HEK293 (cell line): ENCODE data around the gene OPCML.

ENCODE experiments used
- CTCF ChIA-PET: fragments of 350-600 bp; formaldehyde crosslinking; extraction: SDS; loops from one replicate; lab custom pipeline; 2021; ENCODE audit warnings: antibody characterized with exemption; lab: Yijun Ruan, JAX
- POLR2A ChIA-PET: fragments of 300-600 bp; formaldehyde crosslinking; extraction: SDS; loops from one replicate; lab custom pipeline; 2020; ENCODE audit warnings: antibody characterized with exemption, inconsistent platforms; lab: Yijun Ruan, JAX
- H3K27ac ChIP-seq: fragments of 200-500 bp; sonication (Bioruptor generic); 2 replicates; pipeline ENCODE4 v1.5.1; 2014; ENCODE audit warnings: low read depth, low read length, control low read depth, inconsistent platforms; ENCODE audit errors: extremely low read depth
- H3K36me3 ChIP-seq, 2 experiments: fragments of 200-500 bp in 1 of 2; sonication (Bioruptor generic) in 1 of 2; 1 replicate in 1 of 2; 2 replicates in 1 of 2; pipeline ENCODE4 v1.5.1; 2014 to 2017; ENCODE audit warnings: inconsistent platforms in 2 of 2, low read length in 2 of 2; ENCODE audit not compliant: control insufficient read depth in 2 of 2, insufficient read depth in 1 of 2
- H3K4me1 ChIP-seq: fragments of 200-500 bp; sonication (Bioruptor generic); 2 replicates; pipeline ENCODE4 v1.5.1; 2014; ENCODE audit warnings: mild to moderate bottlenecking, low read length, inconsistent platforms; ENCODE audit not compliant: control insufficient read depth, insufficient read depth
- H3K4me3 ChIP-seq: 2 replicates; pipeline ENCODE4 v1.5.1; 2011; ENCODE audit warnings: low read depth, mild to moderate bottlenecking, control low read depth, low read length, moderate library complexity
- H3K9me3 ChIP-seq: fragments of 200-500 bp; sonication (Bioruptor generic); 2 replicates; pipeline ENCODE4 v1.5.1; 2014; ENCODE audit warnings: low read depth, low read length, inconsistent platforms; ENCODE audit not compliant: control insufficient read depth, insufficient read depth
- EGR2 ChIP-seq: fragments of 450-650 bp; formaldehyde crosslinking; IDR thresholded peaks from 2 replicates; pipeline ENCODE4 v1.5.1; 2016; ENCODE audit warnings: low read depth, missing biosample characterization, missing genetic modification characterization
- TCF7L2 ChIP-seq: IDR thresholded peaks from 2 replicates; pipeline ENCODE4 v1.6.1; 2011; ENCODE audit warnings: low read depth, mild to moderate bottlenecking, inconsistent platforms, low read length, moderate library complexity, borderline replicate concordance
- ZBTB48 ChIP-seq: fragments of 450-650 bp; formaldehyde crosslinking; IDR thresholded peaks from 2 replicates; pipeline ENCODE4 v1.5.1; 2016; ENCODE audit warnings: missing biosample characterization, missing genetic modification characterization
- ZBTB7A ChIP-seq: fragments of 450-650 bp; formaldehyde crosslinking; IDR thresholded peaks from 2 replicates; pipeline ENCODE4 v1.5.1; 2016; ENCODE audit warnings: low read depth, missing biosample characterization, missing genetic modification characterization
- ZEB2 ChIP-seq: fragments of 450-650 bp; formaldehyde crosslinking; IDR thresholded peaks from 2 replicates; pipeline ENCODE4 v1.5.1; 2016; ENCODE audit warnings: missing biosample characterization, missing genetic modification characterization
- ZNF10 ChIP-seq: fragments of 450-650 bp; formaldehyde crosslinking; IDR thresholded peaks from 2 replicates; pipeline ENCODE4 v1.5.1; 2017; ENCODE audit warnings: missing biosample characterization, missing genetic modification characterization
- ZNF114 ChIP-seq: fragments of 450-650 bp; formaldehyde crosslinking; IDR thresholded peaks from 2 replicates; pipeline ENCODE4 v1.5.0; 2017; ENCODE audit warnings: missing biosample characterization, missing genetic modification characterization
- ZNF121 ChIP-seq: fragments of 450-650 bp; formaldehyde crosslinking; IDR thresholded peaks from 2 replicates; pipeline ENCODE4 v1.5.1; 2016; ENCODE audit warnings: missing biosample characterization, missing genetic modification characterization
- ZNF16 ChIP-seq: fragments of 450-650 bp; formaldehyde crosslinking; IDR thresholded peaks from 2 replicates; pipeline ENCODE4 v1.5.1; 2016; ENCODE audit warnings: low read depth, missing biosample characterization, missing genetic modification characterization
- ZNF174 ChIP-seq: fragments of 450-650 bp; formaldehyde crosslinking; IDR thresholded peaks from 2 replicates; pipeline ENCODE4 v1.5.0; 2017; ENCODE audit warnings: missing biosample characterization, mild to moderate bottlenecking, missing genetic modification characterization
- ZNF223 ChIP-seq: fragments of 450-650 bp; formaldehyde crosslinking; IDR thresholded peaks from 2 replicates; pipeline ENCODE4 v1.5.1; 2016; ENCODE audit warnings: missing biosample characterization, missing genetic modification characterization
- ZNF274 ChIP-seq, 2 experiments: fragments of 200-500 bp in 1 of 2; fragments of 450-650 bp in 1 of 2; sonication (Bioruptor generic) in 1 of 2; formaldehyde crosslinking in 1 of 2; IDR thresholded peaks; 2 replicates each; pipeline versions ENCODE4 v1.5.1 to v1.6.1; 2014 to 2016; ENCODE audit warnings: borderline replicate concordance in 1 of 2, inconsistent platforms in 1 of 2, low read length in 1 of 2, missing biosample characterization in 1 of 2, missing genetic modification characterization in 1 of 2
- ZNF324 ChIP-seq: fragments of 450-650 bp; formaldehyde crosslinking; IDR thresholded peaks from 2 replicates; pipeline ENCODE4 v1.5.1; 2016; ENCODE audit warnings: missing biosample characterization, missing genetic modification characterization
- ZNF350 ChIP-seq: fragments of 450-650 bp; formaldehyde crosslinking; IDR thresholded peaks from 2 replicates; pipeline ENCODE4 v1.5.0; 2017; ENCODE audit warnings: missing biosample characterization, mild to moderate bottlenecking, missing genetic modification characterization
- ZNF426 ChIP-seq: fragments of 450-650 bp; formaldehyde crosslinking; IDR thresholded peaks from 2 replicates; pipeline ENCODE4 v1.5.1; 2017; ENCODE audit warnings: missing biosample characterization, missing genetic modification characterization, mild to moderate bottlenecking, inconsistent platforms, moderate library complexity
- ZNF530 ChIP-seq: fragments of 450-650 bp; formaldehyde crosslinking; IDR thresholded peaks from 2 replicates; pipeline ENCODE4 v1.5.1; 2016; ENCODE audit warnings: low read depth, missing biosample characterization, missing genetic modification characterization
- ZNF791 ChIP-seq: fragments of 450-650 bp; formaldehyde crosslinking; IDR thresholded peaks from 2 replicates; pipeline ENCODE4 v1.5.1; 2016; ENCODE audit warnings: missing biosample characterization, missing genetic modification characterization
- ZNF792 ChIP-seq: fragments of 450-650 bp; formaldehyde crosslinking; IDR thresholded peaks from 2 replicates; pipeline ENCODE4 v1.5.1; 2016; ENCODE audit warnings: missing biosample characterization, missing genetic modification characterization
- ZSCAN16 ChIP-seq: fragments of 450-650 bp; formaldehyde crosslinking; IDR thresholded peaks from 2 replicates; pipeline ENCODE4 v1.5.1; 2016; ENCODE audit warnings: missing biosample characterization, missing genetic modification characterization
- ZSCAN30 ChIP-seq: fragments of 450-650 bp; IDR thresholded peaks from 2 replicates; pipeline ENCODE4 v1.5.1; 2018; ENCODE audit warnings: missing biosample characterization, mild to moderate bottlenecking, missing genetic modification characterization, moderate library complexity
- TF ChIP-seq, protein P1 (sequence below): fragments of 450-650 bp; formaldehyde crosslinking; IDR thresholded peaks from 2 replicates; pipeline ENCODE4 v1.5.1; 2017; ENCODE audit warnings: missing biosample characterization, missing genetic modification characterization
- TF ChIP-seq, protein P2 (sequence below): fragments of 450-650 bp; IDR thresholded peaks from 2 replicates; pipeline ENCODE4 v1.5.1; 2018; ENCODE audit warnings: missing biosample characterization, missing genetic modification characterization
- TF ChIP-seq, protein P3 (sequence below): fragments of 450-650 bp; formaldehyde crosslinking; IDR thresholded peaks from 2 replicates; pipeline ENCODE4 v1.5.1; 2016; ENCODE audit warnings: missing biosample characterization, missing genetic modification characterization

Gene OPCML

DNA sequence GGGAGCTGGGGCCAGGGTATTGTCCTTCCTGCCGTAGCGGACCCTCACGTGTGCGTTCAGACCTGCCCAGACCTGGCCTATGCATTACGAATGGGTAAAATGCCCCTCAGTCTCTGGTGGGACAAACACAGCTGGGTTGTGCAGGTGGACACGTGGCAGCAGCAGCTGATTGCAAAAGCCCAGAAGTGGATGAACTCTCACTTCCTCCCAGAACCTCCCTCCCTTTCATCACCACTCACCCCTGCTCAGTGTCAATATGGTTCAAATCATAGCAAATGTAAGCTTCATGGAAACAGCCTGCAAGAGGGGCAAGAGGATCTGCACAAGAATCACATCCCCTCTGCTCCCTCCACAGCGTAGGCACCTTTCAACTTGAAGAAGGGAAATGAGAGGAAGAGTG, 352.1 kb downstream of the OPCML start (continued):
- TF ChIP-seq, protein P1, sequence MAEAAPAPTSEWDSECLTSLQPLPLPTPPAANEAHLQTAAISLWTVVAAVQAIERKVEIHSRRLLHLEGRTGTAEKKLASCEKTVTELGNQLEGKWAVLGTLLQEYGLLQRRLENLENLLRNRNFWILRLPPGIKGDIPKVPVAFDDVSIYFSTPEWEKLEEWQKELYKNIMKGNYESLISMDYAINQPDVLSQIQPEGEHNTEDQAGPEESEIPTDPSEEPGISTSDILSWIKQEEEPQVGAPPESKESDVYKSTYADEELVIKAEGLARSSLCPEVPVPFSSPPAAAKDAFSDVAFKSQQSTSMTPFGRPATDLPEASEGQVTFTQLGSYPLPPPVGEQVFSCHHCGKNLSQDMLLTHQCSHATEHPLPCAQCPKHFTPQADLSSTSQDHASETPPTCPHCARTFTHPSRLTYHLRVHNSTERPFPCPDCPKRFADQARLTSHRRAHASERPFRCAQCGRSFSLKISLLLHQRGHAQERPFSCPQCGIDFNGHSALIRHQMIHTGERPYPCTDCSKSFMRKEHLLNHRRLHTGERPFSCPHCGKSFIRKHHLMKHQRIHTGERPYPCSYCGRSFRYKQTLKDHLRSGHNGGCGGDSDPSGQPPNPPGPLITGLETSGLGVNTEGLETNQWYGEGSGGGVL = no peak
- TF ChIP-seq ZNF16 (tag by site-specific recombination) (no peak), ZNF174 (tag by site-specific recombination) (no peak)
- TF ChIP-seq, protein P2, sequence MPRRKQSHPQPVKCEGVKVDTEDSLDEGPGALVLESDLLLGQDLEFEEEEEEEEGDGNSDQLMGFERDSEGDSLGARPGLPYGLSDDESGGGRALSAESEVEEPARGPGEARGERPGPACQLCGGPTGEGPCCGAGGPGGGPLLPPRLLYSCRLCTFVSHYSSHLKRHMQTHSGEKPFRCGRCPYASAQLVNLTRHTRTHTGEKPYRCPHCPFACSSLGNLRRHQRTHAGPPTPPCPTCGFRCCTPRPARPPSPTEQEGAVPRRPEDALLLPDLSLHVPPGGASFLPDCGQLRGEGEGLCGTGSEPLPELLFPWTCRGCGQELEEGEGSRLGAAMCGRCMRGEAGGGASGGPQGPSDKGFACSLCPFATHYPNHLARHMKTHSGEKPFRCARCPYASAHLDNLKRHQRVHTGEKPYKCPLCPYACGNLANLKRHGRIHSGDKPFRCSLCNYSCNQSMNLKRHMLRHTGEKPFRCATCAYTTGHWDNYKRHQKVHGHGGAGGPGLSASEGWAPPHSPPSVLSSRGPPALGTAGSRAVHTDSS (tag by site-specific recombination) = no peak
- TF ChIP-seq, all 188 proteins: peak for 0

DNA sequence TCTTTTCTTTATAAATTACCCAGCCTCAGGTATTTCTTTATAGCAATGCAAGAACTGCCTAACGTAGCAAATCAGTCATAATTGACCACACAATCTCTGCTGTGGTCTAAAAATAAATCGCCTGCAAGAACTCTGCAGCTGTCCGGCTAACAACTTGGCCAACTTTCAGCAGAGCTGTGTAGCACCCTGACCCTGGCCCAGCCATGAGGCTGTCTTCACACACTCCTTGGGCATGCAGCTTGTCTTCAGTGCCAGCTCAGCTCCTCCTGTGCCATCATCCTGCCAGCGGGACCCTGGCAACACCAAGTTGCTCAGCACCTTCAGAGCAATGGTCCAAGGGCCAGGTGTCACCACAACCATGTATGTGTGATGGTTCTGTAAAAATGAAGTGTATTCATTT, 355.6 kb downstream of the OPCML start:
- no peaks in the 10 kb centered on the region for H3K9me3 ChIP-seq
- no peaks in the 10 kb centered on the region for H3K36me3 ChIP-seq
- TF ChIP-seq ZNF114 (tag by site-specific recombination) (no peak), ZSCAN30 (tag by site-specific recombination) (no peak), ZBTB7A (tag by site-specific recombination) (no peak), EGR2 (tag by site-specific recombination) (no peak), ZNF792 (tag by site-specific recombination) (no peak), ZEB2 (tag by site-specific recombination) (no peak), ZNF274 (IDR thresholded peaks at IDR 0.05; ENCODE audit: low read length) (no peak), ZNF274 (tag by site-specific recombination; IDR thresholded peaks at IDR 0.05; ENCODE audit: borderline replicate concordance) (no peak), ZBTB48 (tag by site-specific recombination) (no peak), ZNF121 (tag by site-specific recombination) (no peak), ZSCAN16 (tag by site-specific recombination) (no peak), ZNF324 (tag by site-specific recombination) (no peak), TCF7L2 (no peak), ZNF10 (no peak), ZNF223 (tag by site-specific recombination) (no peak), ZNF426 (tag by site-specific recombination) (no peak), ZNF530 (tag by site-specific recombination) (no peak), ZNF350 (tag by site-specific recombination) (no peak), ZNF791 (tag by site-specific recombination) (no peak)
- TF ChIP-seq, protein P3, sequence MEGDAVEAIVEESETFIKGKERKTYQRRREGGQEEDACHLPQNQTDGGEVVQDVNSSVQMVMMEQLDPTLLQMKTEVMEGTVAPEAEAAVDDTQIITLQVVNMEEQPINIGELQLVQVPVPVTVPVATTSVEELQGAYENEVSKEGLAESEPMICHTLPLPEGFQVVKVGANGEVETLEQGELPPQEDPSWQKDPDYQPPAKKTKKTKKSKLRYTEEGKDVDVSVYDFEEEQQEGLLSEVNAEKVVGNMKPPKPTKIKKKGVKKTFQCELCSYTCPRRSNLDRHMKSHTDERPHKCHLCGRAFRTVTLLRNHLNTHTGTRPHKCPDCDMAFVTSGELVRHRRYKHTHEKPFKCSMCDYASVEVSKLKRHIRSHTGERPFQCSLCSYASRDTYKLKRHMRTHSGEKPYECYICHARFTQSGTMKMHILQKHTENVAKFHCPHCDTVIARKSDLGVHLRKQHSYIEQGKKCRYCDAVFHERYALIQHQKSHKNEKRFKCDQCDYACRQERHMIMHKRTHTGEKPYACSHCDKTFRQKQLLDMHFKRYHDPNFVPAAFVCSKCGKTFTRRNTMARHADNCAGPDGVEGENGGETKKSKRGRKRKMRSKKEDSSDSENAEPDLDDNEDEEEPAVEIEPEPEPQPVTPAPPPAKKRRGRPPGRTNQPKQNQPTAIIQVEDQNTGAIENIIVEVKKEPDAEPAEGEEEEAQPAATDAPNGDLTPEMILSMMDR (tag by site-specific recombination) = no peak
- no peaks in the 10 kb centered on the region for H3K4me1 ChIP-seq
- POLR2A ChIA-PET = no interaction called here
- H3K4me3 ChIP-seq = no peak overlapping the region
- no peak overlapping the region for H3K27ac ChIP-seq
- CTCF ChIA-PET = interaction anchor here (0.8 to 1.8 kb wide), 2 partner anchors 12 to 13 kb away, joined by 4 to 5 read pairs; no protein-coding TSS in a partner anchor
